ENCODE results near the gene SCAMP2.

- TF ChIP-seq GATA3 (IDR thresholded peaks at IDR 0.05; ENCODE audit: low read depth, low read length) = no peak
- no peak for TF ChIP-seq GATA2 (IDR thresholded peaks at IDR 0.05; ENCODE audit: low read depth, low read length)
Measured at GRCh38 chr15:74878273-74878672, 5.1 kb upstream of the SCAMP2 start.
